HG02678 (cell line): ENCODE measurements around the gene MTURN.
"Not testable (repeated sequence)": the region's sequence is repeated elsewhere in the genome, so short reads cannot be mapped to it uniquely, and the experiment has no call there.

Source experiments
- ATAC-seq: cut with Tn5 transposase; IDR thresholded peaks from one replicate; pipeline ENCODE4 v1.9.1; 2021; ENCODE audit warnings: mild to moderate bottlenecking, moderate library complexity; ENCODE audit not compliant: unreplicated experiment

MTURN gene

GRCh38 chr7:30134611-30135300 lies at the start of gene MTURN:
Gene MTURN, plus strand, starts transcription at chr7:30134986. Its CDS starts 151 bp downstream, at chr7:30135137.
- peak; percentile 87 for ATAC-seq

GRCh38 chr7:30086529-30086928 lies 48.3 kb upstream of the MTURN start:
- ATAC-seq = no peak

GRCh38 chr7:30087371-30087770 lies 47.4 kb upstream of the MTURN start:
- no peak for ATAC-seq

GRCh38 chr7:30088362-30088761 lies 46.4 kb upstream of the MTURN start:
- ATAC-seq = no peak

GRCh38 chr7:30090111-30090510 lies 44.7 kb upstream of the MTURN start:
- ATAC-seq = no peak

- no peak for ATAC-seq
These were observed 43.3 kb upstream of the MTURN start for GRCh38 chr7:30091491-30091912.

GRCh38 chr7:30091987-30092386 lies 42.8 kb upstream of the MTURN start:
- no peak for ATAC-seq

- ATAC-seq = no peak
These were observed 41.3 kb upstream of the MTURN start for GRCh38 chr7:30093420-30093952.

GRCh38 chr7:30098599-30098998 lies 36.2 kb upstream of the MTURN start:
- ATAC-seq = not testable (repeated sequence)

- ATAC-seq = no peak
These were observed 32.5 kb upstream of the MTURN start for GRCh38 chr7:30102281-30102680.

GRCh38 chr7:30104157-30104556 lies 30.6 kb upstream of the MTURN start:
- ATAC-seq = no peak

GRCh38 chr7:30112103-30112713 lies 22.6 kb upstream of the MTURN start:
- ATAC-seq = no peak

- no peak for ATAC-seq
These were observed 21.6 kb upstream of the MTURN start for GRCh38 chr7:30113144-30113543.

- no peak for ATAC-seq
These were observed 20.1 kb upstream of the MTURN start for GRCh38 chr7:30114536-30115238.

- ATAC-seq = no peak
These were observed 19.0 kb upstream of the MTURN start for GRCh38 chr7:30115709-30116297.

- ATAC-seq = no peak
These were observed 18.0 kb upstream of the MTURN start for GRCh38 chr7:30116771-30117170.

GRCh38 chr7:30117896-30118295 lies 16.9 kb upstream of the MTURN start:
- ATAC-seq = no peak

- no peak for ATAC-seq
These were observed 14.8 kb upstream of the MTURN start for GRCh38 chr7:30119890-30120577.

- ATAC-seq = no peak
These were observed 813 bp upstream of the MTURN start for GRCh38 chr7:30133736-30134610.
